Activated naive CD4-positive, alpha-beta T cell treated with anti-CD3 and anti-CD28 coated beads, Interleukin-2, amount 50 U/mL, for 24 hours (primary cell): Measurements from ENCODE around the gene PRDM16.

ENCODE experiments used
- H3K27ac Mint-ChIP-seq: one replicate; pipeline ENCODE4 v1.8.0; 2021; ENCODE audit warnings: mild to moderate bottlenecking, mixed read lengths
- H3K27me3 Mint-ChIP-seq: one replicate; pipeline ENCODE4 v1.8.0; 2021; ENCODE audit warnings: mixed read lengths
- H3K36me3 Mint-ChIP-seq: one replicate; pipeline ENCODE4 v1.8.0; 2021; ENCODE audit warnings: mixed read lengths
- H3K4me1 Mint-ChIP-seq: one replicate; pipeline ENCODE4 v1.8.0; 2021; ENCODE audit warnings: mixed read lengths
- H3K4me3 Mint-ChIP-seq: one replicate; pipeline ENCODE4 v1.8.0; 2021; ENCODE audit warnings: mild to moderate bottlenecking, mixed read lengths
- H3K9me3 Mint-ChIP-seq: one replicate; pipeline ENCODE4 v1.8.0; 2021; ENCODE audit warnings: mixed read lengths

The PRDM16 gene

GRCh38 chr1:3410142-3410925 lies 341.3 kb downstream of the PRDM16 start:
- H3K4me3 Mint-ChIP-seq = no peak overlapping the region
- no peaks in the 10 kb centered on the region for H3K4me1 Mint-ChIP-seq
- no peaks in the 10 kb centered on the region for H3K36me3 Mint-ChIP-seq
- H3K9me3 Mint-ChIP-seq = no peaks in the 10 kb centered on the region
- no peaks in the 10 kb centered on the region for H3K27me3 Mint-ChIP-seq
- no peak overlapping the region for H3K27ac Mint-ChIP-seq

GRCh38 chr1:3411806-3412205 lies 342.8 kb downstream of the PRDM16 start:
- H3K9me3 Mint-ChIP-seq = no peaks in the 10 kb centered on the region
- no peaks in the 10 kb centered on the region for H3K27me3 Mint-ChIP-seq
- no peak overlapping the region for H3K27ac Mint-ChIP-seq
- H3K4me3 Mint-ChIP-seq = no peak overlapping the region
- H3K36me3 Mint-ChIP-seq = no peaks in the 10 kb centered on the region
- H3K4me1 Mint-ChIP-seq = no peaks in the 10 kb centered on the region

- Mint-ChIP-seq H3K27me3 (no peaks in the 10 kb centered on the region), H3K27ac (no peak overlapping the region), H3K9me3 (no peaks in the 10 kb centered on the region), H3K36me3 (no peaks in the 10 kb centered on the region), H3K4me1 (no peaks in the 10 kb centered on the region), H3K4me3 (no peak overlapping the region)
These were observed 343.4 kb downstream of the PRDM16 start for GRCh38 chr1:3412376-3412775.

- Mint-ChIP-seq H3K36me3 (no peaks in the 10 kb centered on the region), H3K4me1 (no peaks in the 10 kb centered on the region), H3K27me3 (no peaks in the 10 kb centered on the region), H3K9me3 (no peaks in the 10 kb centered on the region), H3K4me3 (no peak overlapping the region), H3K27ac (no peak overlapping the region)
These were observed 345.1 kb downstream of the PRDM16 start for GRCh38 chr1:3413975-3414710.

- no peaks in the 10 kb centered on the region for H3K36me3 Mint-ChIP-seq
- H3K4me3 Mint-ChIP-seq = no peak overlapping the region
- no peaks in the 10 kb centered on the region for H3K4me1 Mint-ChIP-seq
These were observed 346.5 kb downstream of the PRDM16 start for GRCh38 chr1:3415260-3416090.

GRCh38 chr1:3417082-3417739 lies 348.2 kb downstream of the PRDM16 start:
- Mint-ChIP-seq H3K36me3 (no peaks in the 10 kb centered on the region), H3K4me1 (peaks cover 5% of the 10 kb centered on the region), H3K27me3 (peaks cover 1% of the 10 kb centered on the region), H3K27ac (no peak overlapping the region), H3K9me3 (no peaks in the 10 kb centered on the region), H3K4me3 (no peak overlapping the region)

More at GRCh38 chr1:3415260-3416090, 346.5 kb downstream of the PRDM16 start:
- no peaks in the 10 kb centered on the region for H3K9me3 Mint-ChIP-seq
- no peak overlapping the region for H3K27ac Mint-ChIP-seq
- peaks cover 1% of the 10 kb centered on the region for H3K27me3 Mint-ChIP-seq

- no peaks in the 10 kb centered on the region for H3K9me3 Mint-ChIP-seq
- no peak overlapping the region for H3K27ac Mint-ChIP-seq
- H3K4me1 Mint-ChIP-seq = peaks cover 5% of the 10 kb centered on the region
- H3K27me3 Mint-ChIP-seq = peaks cover 1% of the 10 kb centered on the region
- no peaks in the 10 kb centered on the region for H3K36me3 Mint-ChIP-seq
- H3K4me3 Mint-ChIP-seq = no peak overlapping the region
These were observed 348.9 kb downstream of the PRDM16 start for GRCh38 chr1:3417934-3418333.

- Mint-ChIP-seq H3K27me3 (peaks cover 1% of the 10 kb centered on the region), H3K27ac (no peak overlapping the region), H3K36me3 (no peaks in the 10 kb centered on the region), H3K4me1 (peaks cover 5% of the 10 kb centered on the region), H3K4me3 (no peak overlapping the region), H3K9me3 (no peaks in the 10 kb centered on the region)
These were observed 349.6 kb downstream of the PRDM16 start for GRCh38 chr1:3418600-3418999.

- Mint-ChIP-seq H3K27me3 (peaks cover 1% of the 10 kb centered on the region), H3K9me3 (no peaks in the 10 kb centered on the region), H3K27ac (no peak overlapping the region), H3K4me3 (no peak overlapping the region), H3K4me1 (peaks cover 5% of the 10 kb centered on the region), H3K36me3 (no peaks in the 10 kb centered on the region)
These were observed 350.6 kb downstream of the PRDM16 start for GRCh38 chr1:3419415-3420204.

GRCh38 chr1:3420218-3420951 lies 351.4 kb downstream of the PRDM16 start:
- Mint-ChIP-seq H3K4me1 (peaks cover 5% of the 10 kb centered on the region), H3K27ac (no peak overlapping the region), H3K36me3 (no peaks in the 10 kb centered on the region), H3K4me3 (no peak overlapping the region), H3K9me3 (no peaks in the 10 kb centered on the region), H3K27me3 (peaks cover 1% of the 10 kb centered on the region)

- Mint-ChIP-seq H3K4me1 (peaks cover 5% of the 10 kb centered on the region), H3K27me3 (peaks cover 1% of the 10 kb centered on the region), H3K36me3 (no peaks in the 10 kb centered on the region), H3K27ac (no peak overlapping the region), H3K4me3 (no peak overlapping the region), H3K9me3 (no peaks in the 10 kb centered on the region)
These were observed 353.6 kb downstream of the PRDM16 start for GRCh38 chr1:3422638-3423037.

- H3K27ac Mint-ChIP-seq = no peak overlapping the region
- no peak overlapping the region for H3K4me3 Mint-ChIP-seq
- H3K9me3 Mint-ChIP-seq = no peaks in the 10 kb centered on the region
- H3K4me1 Mint-ChIP-seq = peaks cover 5% of the 10 kb centered on the region
- H3K36me3 Mint-ChIP-seq = no peaks in the 10 kb centered on the region
- peaks cover 1% of the 10 kb centered on the region for H3K27me3 Mint-ChIP-seq
These were observed 354.3 kb downstream of the PRDM16 start for GRCh38 chr1:3423245-3423829.

GRCh38 chr1:3423896-3424611 lies 355.1 kb downstream of the PRDM16 start:
- peaks cover 1% of the 10 kb centered on the region for H3K27me3 Mint-ChIP-seq
- H3K9me3 Mint-ChIP-seq = no peaks in the 10 kb centered on the region
- no peaks in the 10 kb centered on the region for H3K36me3 Mint-ChIP-seq
- peaks cover 5% of the 10 kb centered on the region for H3K4me1 Mint-ChIP-seq
- H3K27ac Mint-ChIP-seq = peak overlapping the region; percentile 12
- no peak overlapping the region for H3K4me3 Mint-ChIP-seq
